Esophagus squamous epithelium (tissue), 4 donors: ENCODE measurements around the gene ADGRE3.

Experiments
- CTCF ChIP-seq, 6 experiments: fragments of 450-650 bp in 4 of 6; fragments of 200-600 bp in 2 of 6; sonication (generic) in 2 of 6; IDR thresholded peaks; one replicate each; pipeline ENCODE4 v1.5.1; 2016 to 2019; ENCODE audit warnings: antibody characterized with exemption in 6 of 6, mild to moderate bottlenecking in 4 of 6, moderate library complexity in 4 of 6
- POLR2A ChIP-seq, 4 donors: fragments of 450-650 bp; IDR thresholded peaks; one replicate each; pipeline ENCODE4 v1.6.1; 2017; ENCODE audit warnings: antibody characterized with exemption in 4 of 4, mild to moderate bottlenecking in 4 of 4, moderate library complexity in 3 of 4

DNA sequence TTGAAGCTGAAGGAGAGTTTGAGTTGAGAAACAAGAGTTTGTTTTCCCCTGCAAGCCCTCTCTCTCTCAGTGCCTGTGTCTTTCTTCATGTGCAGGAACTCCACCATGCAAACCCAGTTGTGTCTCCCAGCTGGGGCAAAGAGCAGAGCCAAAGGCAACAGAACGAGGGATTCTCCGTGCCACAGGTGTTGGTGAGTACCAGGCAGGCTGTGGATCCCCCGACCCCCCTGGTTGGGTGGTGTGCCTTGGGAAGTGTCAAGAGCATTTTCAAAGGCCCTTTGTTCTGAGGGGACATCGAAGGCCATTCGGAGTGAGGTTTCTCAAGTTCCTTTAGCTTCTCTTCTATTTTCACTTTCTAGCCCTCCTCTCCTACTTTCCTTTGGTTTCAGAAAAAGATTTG is 20.8 kb upstream of the ADGRE3 start:
- TF ChIP-seq CTCF (IDR thresholded peaks at IDR 0.05) = no peak
- TF ChIP-seq POLR2A (IDR thresholded peaks at IDR 0.05) = no peak
